ENCODE data around the gene NSD1.
"Not testable (repeated sequence)": the region's sequence is repeated elsewhere in the genome, so short reads cannot be mapped to it uniquely, and the experiment has no call there.

NSD1 gene

GRCh38 chr5:177130211-177131018 lies 3.2 kb upstream of the NSD1 start:
- DNase-seq (ENCODE audit: low read depth): no peak

GRCh38 chr5:177131019-177131320 lies 2.6 kb upstream of the NSD1 start:
- DNase-seq (ENCODE audit: low read depth): no peak

- no peak for DNase-seq (ENCODE audit: low read depth)
Observed at GRCh38 chr5:177131352-177132135, 2.0 kb upstream of the NSD1 start.

GRCh38 chr5:177132136-177133095 lies 1.2 kb upstream of the NSD1 start:
- no peak for DNase-seq (ENCODE audit: low read depth)

GRCh38 chr5:177133853-177134696 lies 502 bp downstream of the NSD1 start:
- DNase-seq (ENCODE audit: low read depth): no peak

- DNase-seq (ENCODE audit: low read depth): no peak
Observed at GRCh38 chr5:177134697-177135225, 1.2 kb downstream of the NSD1 start.

GRCh38 chr5:177140312-177140711 lies 6.7 kb downstream of the NSD1 start:
- DNase-seq (ENCODE audit: low read depth): no peak

- DNase-seq (ENCODE audit: low read depth): no peak
Observed at GRCh38 chr5:177141496-177141895, 7.9 kb downstream of the NSD1 start.

GRCh38 chr5:177142098-177142611 lies 8.6 kb downstream of the NSD1 start:
- DNase-seq (ENCODE audit: low read depth): no peak

GRCh38 chr5:177142778-177143177 lies 9.2 kb downstream of the NSD1 start:
- DNase-seq (ENCODE audit: low read depth): no peak

- DNase-seq (ENCODE audit: low read depth): no peak
Observed at GRCh38 chr5:177146891-177147638, 13.5 kb downstream of the NSD1 start.

- DNase-seq (ENCODE audit: low read depth): not testable (repeated sequence)
Observed at GRCh38 chr5:177150061-177150460, 16.5 kb downstream of the NSD1 start.

- no peak for DNase-seq (ENCODE audit: low read depth)
Observed at GRCh38 chr5:177154003-177154643, 20.6 kb downstream of the NSD1 start.

GRCh38 chr5:177162379-177162778 lies 28.8 kb downstream of the NSD1 start:
- no peak for DNase-seq (ENCODE audit: low read depth)

- DNase-seq (ENCODE audit: low read depth): no peak
Observed at GRCh38 chr5:177163500-177163899, 29.9 kb downstream of the NSD1 start.

- no peak for DNase-seq (ENCODE audit: low read depth)
Observed at GRCh38 chr5:177169271-177169670, 35.7 kb downstream of the NSD1 start.

GRCh38 chr5:177171961-177172360 lies 38.4 kb downstream of the NSD1 start:
- no peak for DNase-seq (ENCODE audit: low read depth)

- DNase-seq (ENCODE audit: low read depth): no peak
Observed at GRCh38 chr5:177175336-177175735, 41.8 kb downstream of the NSD1 start.

GRCh38 chr5:177176175-177176711 lies 42.7 kb downstream of the NSD1 start:
- no peak for DNase-seq (ENCODE audit: low read depth)
